NOMO-1 treated with dmso at 0.1 percent for 144 hours (cell line): ENCODE data around the gene POFUT1.
A peak's percentile ranks its signal among the peaks of the same experiment; 100 is the strongest.
"Not testable (repeated sequence)": the region's sequence is repeated elsewhere in the genome, so short reads cannot be mapped to it uniquely, and the experiment has no call there.

Source experiments
- DNase-seq: peaks from one replicate; lab custom pipeline; 2025; ENCODE audit not compliant: unreplicated experiment; lab: John Stamatoyannopoulos, UW

The POFUT1 gene

DNA sequence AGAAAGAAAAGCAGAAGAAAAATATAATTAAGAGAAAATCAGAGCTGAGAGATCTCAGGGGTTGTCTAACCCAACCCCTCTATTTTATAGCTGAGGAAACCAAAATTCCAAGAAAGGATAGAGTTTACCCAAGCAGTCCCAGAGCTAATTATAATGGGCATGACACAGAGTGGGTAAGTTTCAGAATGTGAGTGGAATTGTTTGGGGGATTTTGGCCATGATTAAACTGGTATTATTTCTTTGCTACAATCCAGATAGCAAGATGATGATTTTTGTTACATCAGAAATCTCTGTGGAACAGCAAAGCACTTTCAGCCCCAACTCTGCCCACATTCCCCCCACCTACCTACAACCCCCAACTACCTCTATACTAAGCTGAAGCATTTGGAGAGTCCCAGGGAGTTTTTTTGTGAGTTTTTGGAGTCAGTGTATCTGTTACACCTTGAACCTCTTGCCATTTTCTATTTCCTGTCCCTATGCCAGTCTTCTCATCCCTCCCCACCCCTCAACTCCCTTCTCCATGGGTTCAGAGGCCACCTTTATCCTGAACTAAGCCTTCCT lies 24.7 kb downstream of the POFUT1 start:
- DNase-seq = no peak

GRCh38 chr20:32233286-32233685 lies 25.6 kb downstream of the POFUT1 start:
- DNase-seq = no peak

DNA sequence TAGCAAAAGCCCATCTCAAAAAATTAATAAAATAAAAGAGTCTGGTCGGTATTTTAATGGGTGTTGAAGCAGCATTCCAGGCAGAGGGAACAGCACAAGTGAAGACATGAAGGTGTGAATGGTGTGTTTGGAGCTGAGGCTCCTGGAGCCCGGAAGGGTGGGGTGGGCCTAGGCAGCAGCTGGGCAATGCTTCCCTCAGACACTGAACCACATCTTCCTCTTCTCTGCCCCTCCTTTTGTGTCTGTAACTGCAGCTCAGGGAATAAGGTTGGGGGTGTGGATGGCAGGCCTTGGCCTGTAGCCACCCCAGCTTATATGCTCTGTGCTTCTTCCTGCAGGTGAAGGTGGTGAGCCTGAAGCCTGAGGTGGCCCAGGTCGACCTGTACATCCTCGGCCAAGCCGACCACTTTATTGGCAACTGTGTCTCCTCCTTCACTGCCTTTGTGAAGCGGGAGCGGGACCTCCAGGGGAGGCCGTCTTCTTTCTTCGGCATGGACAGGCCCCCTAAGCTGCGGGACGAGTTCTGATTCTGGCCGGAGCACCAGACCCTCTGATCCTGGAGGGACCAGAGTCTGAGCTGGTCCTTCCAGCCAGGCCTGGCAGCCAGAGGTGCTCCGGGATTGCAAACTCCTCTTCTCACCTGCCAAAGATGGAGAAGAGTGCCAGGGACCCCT lies 26.6 kb downstream of the POFUT1 start:
- peak; percentile 25 for DNase-seq

DNA sequence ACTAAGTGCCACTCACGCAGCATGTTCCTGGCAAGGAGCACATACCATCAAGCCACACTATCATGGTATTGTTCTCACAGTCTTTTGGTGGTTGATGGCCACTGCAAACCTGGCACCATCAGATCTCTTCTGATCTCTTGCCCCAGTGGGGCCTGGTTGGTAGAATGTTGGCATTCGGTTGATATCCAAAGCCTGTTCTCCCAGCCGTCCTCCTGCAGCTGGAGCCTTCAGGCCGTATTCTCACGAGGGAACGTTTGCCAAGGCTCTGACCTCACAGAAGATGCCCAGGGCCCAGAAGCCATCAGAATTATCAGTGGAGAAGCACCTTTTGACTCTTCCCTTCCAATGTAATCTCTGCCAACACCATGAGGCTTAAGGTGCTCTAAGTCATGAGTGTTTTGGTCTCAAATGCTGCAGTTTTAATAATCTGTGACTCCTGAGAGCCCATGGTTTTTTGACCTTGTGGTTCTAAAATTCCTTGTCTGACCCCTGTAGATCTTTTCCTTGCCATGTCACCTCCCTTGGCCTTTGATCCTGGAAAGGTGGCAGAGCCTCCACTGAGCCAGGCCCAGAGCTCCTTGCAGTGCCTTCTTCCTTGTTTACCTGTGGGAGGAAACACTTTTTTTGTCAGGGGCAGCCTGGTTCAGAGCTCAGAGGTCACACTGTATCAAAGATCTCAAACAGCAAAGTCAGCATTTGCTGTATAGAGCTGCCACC lies 27.8 kb downstream of the POFUT1 start:
- no peak for DNase-seq

GRCh38 chr20:32236048-32236533 lies 28.4 kb downstream of the POFUT1 start:
- DNase-seq = no peak

DNA sequence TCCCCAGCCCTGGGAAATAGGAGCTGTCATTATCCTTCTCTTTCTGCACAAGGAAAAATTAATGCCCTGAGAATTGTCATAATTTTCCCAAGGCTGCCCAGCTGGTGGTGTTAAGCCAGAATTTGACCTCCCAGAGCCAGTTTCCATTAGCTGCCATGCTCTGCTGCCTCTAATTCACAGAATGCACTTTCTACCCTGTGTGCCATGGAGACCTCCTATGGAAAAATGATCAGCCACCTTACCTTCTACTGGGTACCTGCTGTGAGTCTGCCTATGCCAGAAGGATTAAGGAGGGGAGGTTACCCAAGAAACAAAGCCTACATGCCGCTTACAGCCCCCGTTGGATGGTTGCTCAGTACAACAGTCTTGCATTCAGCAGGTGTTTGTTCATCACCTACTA lies 29.1 kb downstream of the POFUT1 start:
- no peak for DNase-seq

GRCh38 chr20:32237419-32237818 lies 29.7 kb downstream of the POFUT1 start:
- no peak for DNase-seq

- no peak for DNase-seq
Observed at GRCh38 chr20:32238483-32239425, 31.1 kb downstream of the POFUT1 start.

DNA sequence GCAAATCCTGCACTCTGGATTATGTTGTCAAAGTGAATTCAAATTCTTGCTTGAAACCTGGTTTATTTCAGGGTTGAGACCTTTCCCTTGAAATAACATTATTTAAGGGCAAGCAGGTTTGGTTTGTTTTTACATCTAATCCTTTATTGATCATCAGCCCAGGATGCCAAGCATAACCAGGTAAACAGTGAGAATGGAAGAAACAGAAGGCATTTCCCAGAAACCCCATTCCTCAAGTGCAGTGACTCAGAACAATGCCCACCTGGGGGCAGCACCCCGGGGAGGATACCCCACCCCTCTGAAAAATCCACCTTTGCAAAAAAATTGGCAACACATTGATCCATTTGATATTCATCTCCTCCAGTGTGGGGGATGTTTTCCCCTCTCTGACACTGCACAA lies 32.5 kb downstream of the POFUT1 start:
- no peak for DNase-seq

GRCh38 chr20:32241807-32242206 lies 34.1 kb downstream of the POFUT1 start:
- no peak for DNase-seq

- no peak for DNase-seq
Observed at GRCh38 chr20:32244150-32244823, 36.6 kb downstream of the POFUT1 start.

GRCh38 chr20:32244959-32245358 lies 37.3 kb downstream of the POFUT1 start:
- DNase-seq = no peak

- DNase-seq = not testable (repeated sequence)
Observed at GRCh38 chr20:32246208-32246607, 38.5 kb downstream of the POFUT1 start.

- DNase-seq = no peak
Observed at GRCh38 chr20:32248043-32248442, 40.4 kb downstream of the POFUT1 start.

DNA sequence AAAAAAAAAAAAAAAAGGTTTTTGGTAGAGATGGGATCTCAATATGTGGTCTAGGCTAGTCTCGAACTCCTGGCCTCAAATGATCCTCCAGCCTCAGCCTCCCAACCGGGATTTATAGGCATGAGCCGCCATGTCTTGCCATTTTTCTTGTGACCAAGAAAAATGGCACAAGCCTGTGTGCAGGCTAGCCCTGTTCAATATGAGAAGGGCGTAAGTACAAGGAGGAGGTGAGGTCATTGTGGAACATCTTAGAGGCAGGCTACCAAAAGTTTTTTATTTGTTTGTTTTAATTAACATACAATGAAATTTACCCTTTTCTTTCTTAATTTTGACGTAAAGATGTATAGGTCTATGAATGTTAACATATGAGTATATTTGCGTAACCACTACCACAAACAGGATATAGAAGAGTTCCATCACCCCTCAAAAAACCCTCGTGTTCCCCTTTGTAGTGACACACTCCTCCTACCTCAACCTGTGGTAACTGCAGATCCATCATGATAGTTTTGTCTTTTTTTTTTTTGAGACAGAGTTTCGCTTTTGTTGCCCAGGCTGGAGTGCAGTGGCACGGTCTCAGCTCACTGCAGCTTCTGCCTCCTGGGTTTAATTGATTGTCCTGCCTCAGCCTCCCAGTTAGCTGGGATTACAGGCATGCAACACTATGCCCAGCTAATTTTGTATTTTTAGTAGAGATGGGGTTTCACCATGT lies 41.5 kb downstream of the POFUT1 start:
- DNase-seq = peak; percentile 72

- DNase-seq = no peak
Observed at GRCh38 chr20:32251470-32251869, 43.8 kb downstream of the POFUT1 start.

- DNase-seq = no peak
Observed at GRCh38 chr20:32252189-32252588, 44.5 kb downstream of the POFUT1 start.

GRCh38 chr20:32260973-32261372 lies 53.3 kb downstream of the POFUT1 start:
- not testable (repeated sequence) for DNase-seq

DNA sequence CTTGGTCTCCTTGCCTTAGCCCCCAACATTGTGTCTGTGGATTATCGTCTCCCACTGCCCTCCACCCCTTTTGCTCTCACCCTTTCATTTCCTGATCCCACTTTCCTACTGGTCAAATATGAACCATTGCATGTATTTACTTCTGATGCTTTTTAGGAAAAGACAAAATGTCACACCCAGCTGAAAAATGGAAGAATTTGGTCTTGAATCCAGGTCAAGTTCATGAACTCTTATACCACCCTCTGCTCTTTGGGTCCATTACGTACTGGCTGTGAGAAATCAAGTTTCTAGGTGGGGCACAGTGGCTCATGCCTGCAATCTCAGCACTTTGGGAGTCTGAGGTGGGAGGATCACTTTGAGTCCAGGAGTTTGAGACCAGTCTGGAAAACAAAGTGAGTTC lies 54.0 kb downstream of the POFUT1 start:
- no peak for DNase-seq

- DNase-seq = no peak
Observed at GRCh38 chr20:32263398-32263954, 55.8 kb downstream of the POFUT1 start.
